SK-N-MC (cell line): Measurements from ENCODE around the gene KCNJ11.
"Not testable (repeated sequence)": the region's sequence is repeated elsewhere in the genome, so short reads cannot be mapped to it uniquely, and the experiment has no call there.

Experiments used
- DNase-seq: peaks from one replicate; pipeline ENCODE4 v3.0.0-alpha.2; 2011; ENCODE audit warnings: low read depth, low spot score
- H3K27ac ChIP-seq: fragments of 200-600 bp; sonication (generic); 2 replicates; pipeline ENCODE4 v1.5.1; 2016; ENCODE audit warnings: mixed run types
- H3K36me3 ChIP-seq: fragments of 200-600 bp; sonication (generic); 2 replicates; pipeline ENCODE4 v1.6.1; 2017; ENCODE audit warnings: antibody characterized with exemption, low read length, mixed read lengths; ENCODE audit not compliant: insufficient read depth
- H3K4me3 ChIP-seq: fragments of 200-600 bp; sonication (generic); 2 replicates; pipeline ENCODE4 v1.5.1; 2016
- H3K9ac ChIP-seq: fragments of 200-600 bp; sonication (generic); 2 replicates; pipeline ENCODE4 v1.8.0; 2017; ENCODE audit warnings: mixed run types, mixed read lengths; ENCODE audit not compliant: insufficient read length
- H3K9me3 ChIP-seq: fragments of 200-600 bp; sonication (generic); 2 replicates; pipeline ENCODE4 v1.6.1; 2017; ENCODE audit warnings: low read depth, mild to moderate bottlenecking, antibody characterized with exemption, low read length, moderate library complexity, mixed read lengths
- EZH2 ChIP-seq: fragments of 200-600 bp; sonication (generic); IDR thresholded peaks from one replicate; pipeline ENCODE4 v1.6.1; 2017; ENCODE audit warnings: antibody characterized with exemption
- FOXP2 ChIP-seq: optimal IDR thresholded peaks from 2 replicates; pipeline ENCODE3; 2011; ENCODE audit warnings: mild to moderate bottlenecking, moderate library complexity; ENCODE audit not compliant: insufficient read depth; ENCODE audit errors: extremely low read length, control extremely low read depth
- POLR2AphosphoS5 ChIP-seq: IDR thresholded peaks from 2 replicates; pipeline ENCODE4 v1.6.1; 2012; ENCODE audit warnings: mild to moderate bottlenecking, low read depth, low read length, borderline replicate concordance

Gene KCNJ11

GRCh38 chr11:17388609-17389210 lies at the start of gene KCNJ11:
KCNJ11 (minus strand) TSS chr11:17388659; CDS start chr11:17388091, 568 bp downstream.
- Histone ChIP-seq H3K36me3 (no peaks in the 10 kb centered on the region), H3K27ac (no peak within 1 kb of the TSS), H3K9me3 (no peaks in the 10 kb centered on the region), H3K4me3 (peak within 1 kb of the TSS; percentile 83), H3K9ac (no peak within 1 kb of the TSS)
- TF ChIP-seq EZH2, result no peak
- TF ChIP-seq POLR2AphosphoS5, result no peak
- no peak for TF ChIP-seq FOXP2
- DNase-seq, result no peak

GRCh38 chr11:17437366-17437765 lies 48.9 kb upstream of the KCNJ11 start:
- no peaks in the 10 kb centered on the region for H3K36me3 ChIP-seq
- no peak overlapping the region for H3K4me3 ChIP-seq
- DNase-seq, result no peak
- TF ChIP-seq POLR2AphosphoS5 (no peak), FOXP2 (no peak), EZH2 (no peak)
- H3K9me3 ChIP-seq, result no peaks in the 10 kb centered on the region
- no peak overlapping the region for H3K9ac ChIP-seq
- no peak overlapping the region for H3K27ac ChIP-seq

- Histone ChIP-seq H3K27ac (no peak overlapping the region), H3K36me3 (no peaks in the 10 kb centered on the region), H3K4me3 (no peak overlapping the region), H3K9me3 (no peaks in the 10 kb centered on the region), H3K9ac (no peak overlapping the region)
- TF ChIP-seq EZH2, result no peak
- DNase-seq, result no peak
These were observed 45.6 kb upstream of the KCNJ11 start for GRCh38 chr11:17434108-17434507.

DNA sequence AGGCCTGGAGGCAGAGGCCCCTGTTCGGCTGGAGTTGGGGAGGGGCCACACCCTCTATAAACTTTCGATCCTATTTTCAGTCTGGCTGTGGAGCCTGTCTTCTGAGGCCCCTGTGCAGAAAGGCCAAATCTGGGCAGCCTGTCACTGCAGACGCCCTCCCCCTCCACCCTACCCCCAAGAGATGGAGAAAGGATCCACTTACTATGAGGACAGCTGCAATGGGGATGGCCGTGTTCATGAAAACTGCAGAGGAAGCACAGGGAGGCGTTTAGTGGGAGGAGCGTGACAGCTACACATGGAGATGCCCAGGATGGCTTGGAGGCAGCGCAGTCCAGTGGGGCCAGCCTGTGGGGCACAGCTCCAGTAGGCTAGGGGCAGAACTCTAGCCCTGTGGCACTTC lies 43.5 kb upstream of the KCNJ11 start:
- H3K27ac ChIP-seq, result no peak overlapping the region
- TF ChIP-seq EZH2 (no peak), POLR2AphosphoS5 (no peak), FOXP2 (no peak)
- DNase-seq, result no peak
- H3K9ac ChIP-seq, result no peak overlapping the region
- H3K4me3 ChIP-seq, result no peak overlapping the region
- H3K36me3 ChIP-seq, result no peaks in the 10 kb centered on the region
- H3K9me3 ChIP-seq, result no peaks in the 10 kb centered on the region

DNA sequence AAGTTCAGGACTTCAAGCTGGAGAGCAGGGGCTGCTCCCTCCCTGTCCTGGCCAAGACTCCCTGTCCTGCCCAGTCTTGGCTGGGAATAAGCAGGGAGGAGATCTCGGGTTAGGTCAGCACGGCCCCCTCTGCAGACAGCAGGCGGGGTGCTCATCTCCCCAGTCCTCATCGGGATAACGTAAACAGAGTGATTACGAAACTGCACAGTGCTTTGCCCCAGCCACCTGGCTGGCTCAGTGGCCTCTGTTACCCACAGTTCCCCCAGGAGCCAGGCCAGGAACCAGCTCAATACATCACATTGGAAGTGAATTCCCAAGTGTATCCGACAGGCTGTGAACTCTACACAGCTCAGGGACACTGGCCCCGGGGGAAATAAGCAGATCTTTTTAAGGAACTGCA lies 42.7 kb upstream of the KCNJ11 start:
- no peak overlapping the region for H3K27ac ChIP-seq
- H3K36me3 ChIP-seq, result no peaks in the 10 kb centered on the region
- no peak for TF ChIP-seq FOXP2
- no peak for TF ChIP-seq EZH2
- TF ChIP-seq POLR2AphosphoS5, result no peak
- no peak for DNase-seq
- H3K9ac ChIP-seq, result no peak overlapping the region
- H3K9me3 ChIP-seq, result no peaks in the 10 kb centered on the region
- H3K4me3 ChIP-seq, result 0 out of 2 replicates have a peak overlapping the region, but pooled peaks have one; percentile 34

DNA sequence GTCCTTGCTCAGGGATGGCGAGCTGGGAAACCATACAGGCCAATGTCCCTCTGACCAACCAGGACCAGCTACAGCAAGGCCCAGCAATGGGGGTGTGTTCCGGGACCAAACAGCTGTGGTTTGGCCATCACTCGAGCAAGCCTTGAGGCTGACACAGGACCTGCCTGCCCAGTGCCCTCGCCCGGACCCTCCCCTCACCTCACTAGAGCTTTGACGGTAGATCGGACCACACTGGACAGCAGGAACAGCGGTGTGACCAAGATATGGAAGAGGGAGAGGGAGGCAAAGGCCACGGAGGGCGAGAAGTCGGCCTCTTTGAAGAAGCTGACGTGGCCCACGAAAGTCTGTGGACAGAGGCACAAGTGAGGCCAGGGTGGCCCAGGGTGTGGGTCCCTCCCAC lies 42.2 kb upstream of the KCNJ11 start:
- no peak overlapping the region for H3K4me3 ChIP-seq
- no peak for TF ChIP-seq EZH2
- H3K9ac ChIP-seq, result no peak overlapping the region
- H3K27ac ChIP-seq, result no peak overlapping the region
- no peaks in the 10 kb centered on the region for H3K36me3 ChIP-seq
- no peaks in the 10 kb centered on the region for H3K9me3 ChIP-seq
- DNase-seq, result no peak

DNA sequence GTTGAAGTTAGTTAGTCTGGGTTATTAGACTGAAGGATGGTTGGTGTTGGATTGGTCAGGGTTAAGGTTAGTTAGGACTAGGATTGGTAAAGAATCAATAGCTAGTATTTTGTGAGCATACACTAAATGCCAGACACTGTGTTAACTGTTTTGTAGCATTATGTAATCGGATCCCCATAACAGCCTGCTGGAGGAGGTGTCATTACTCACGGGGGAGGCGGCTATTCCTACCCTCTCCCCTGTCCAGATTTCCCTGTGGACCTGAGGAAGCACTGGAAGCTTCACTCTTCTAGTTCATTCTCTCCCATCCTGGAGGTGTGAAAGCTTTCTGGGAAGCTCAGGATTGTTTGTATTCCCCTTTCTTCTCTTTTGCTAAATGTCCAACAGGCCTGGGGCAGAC lies 40.5 kb upstream of the KCNJ11 start:
- H3K4me3 ChIP-seq, result no peak overlapping the region
- H3K27ac ChIP-seq, result no peak overlapping the region
- no peaks in the 10 kb centered on the region for H3K9me3 ChIP-seq
- no peaks in the 10 kb centered on the region for H3K36me3 ChIP-seq
- DNase-seq, result no peak
- TF ChIP-seq POLR2AphosphoS5, result no peak
- no peak for TF ChIP-seq FOXP2
- TF ChIP-seq EZH2, result no peak
- no peak overlapping the region for H3K9ac ChIP-seq

DNA sequence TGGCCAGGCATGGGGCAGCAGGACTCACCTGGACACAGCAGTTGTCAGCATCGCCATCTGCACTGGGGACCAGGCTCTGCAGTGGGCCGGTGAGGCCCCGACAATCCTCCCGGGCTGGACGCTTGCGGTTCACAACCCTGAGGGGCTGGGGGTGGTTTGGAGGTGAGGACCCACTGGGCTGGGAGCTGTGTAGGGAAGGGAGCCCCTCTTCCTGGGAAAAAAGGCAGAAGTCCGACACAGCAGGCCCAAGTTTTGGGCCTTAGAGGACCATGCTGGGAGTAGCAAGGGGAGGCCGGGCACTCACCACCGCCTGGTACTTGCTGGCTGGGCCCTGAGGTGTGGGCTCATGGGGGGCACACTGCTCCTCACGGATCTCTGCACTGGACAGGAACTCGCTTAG lies 39.8 kb upstream of the KCNJ11 start:
- Histone ChIP-seq H3K36me3 (no peaks in the 10 kb centered on the region), H3K9me3 (no peaks in the 10 kb centered on the region), H3K27ac (no peak overlapping the region), H3K9ac (no peak overlapping the region), H3K4me3 (no peak overlapping the region)
- DNase-seq, result no peak
- TF ChIP-seq FOXP2 (no peak), POLR2AphosphoS5 (no peak), EZH2 (no peak)

- DNase-seq, result not testable (repeated sequence)
These were observed 37.8 kb upstream of the KCNJ11 start for GRCh38 chr11:17426233-17426632.

More at GRCh38 chr11:17426233-17426632, 37.8 kb upstream of the KCNJ11 start:
- H3K27ac ChIP-seq, H3K36me3 ChIP-seq, H3K9me3 ChIP-seq, H3K9ac ChIP-seq, H3K4me3 ChIP-seq: not testable (repeated sequence)
